ENCODE results near the gene CCDC32. TPM values are rescaled to one million over a fixed set of nuclear protein-coding genes. Genes with fewer than 3 reads are reported as not detected.
A peak's percentile ranks its signal among the peaks of the same experiment; 100 is the strongest.

CCDC32 gene
- total RNA-seq, 1 donor from 2014 or later = 28.3 TPM

- Mint-ChIP-seq H3K36me3 (ENCODE audit: unreplicated experiment) (no peaks in the 10 kb centered on the region), H3K4me1 (ENCODE audit: unreplicated experiment) (peaks cover 16% of the 10 kb centered on the region), H3K27me3 (ENCODE audit: unreplicated experiment) (peaks cover 2% of the 10 kb centered on the region), H3K27ac (ENCODE audit: unreplicated experiment) (peak within 1 kb of the TSS; percentile 100), H3K4me3 (ENCODE audit: unreplicated experiment) (peak within 1 kb of the TSS; percentile 94), H3K9me3 (ENCODE audit: unreplicated experiment) (no peaks in the 10 kb centered on the region)
- peak; percentile 97 for DNase-seq (ENCODE audit: extremely low spot score, unreplicated experiment)
- no peak for TF ChIP-seq CTCF (IDR thresholded peaks at IDR 0.05)
Measured at GRCh38 chr15:40593588-40594428, 29.0 kb upstream of the CCDC32 start, which contains the start of gene KNL1. Gene KNL1, plus strand, starts transcription at chr15:40594249. Its CDS starts 8,683 bp downstream, at chr15:40602932.

GRCh38 chr15:40593165-40593564 lies 28.3 kb upstream of the CCDC32 start:
- no peak for DNase-seq (ENCODE audit: extremely low spot score, unreplicated experiment)
- Mint-ChIP-seq H3K27ac (ENCODE audit: unreplicated experiment) (no peak overlapping the region), H3K27me3 (ENCODE audit: unreplicated experiment) (peaks cover 3% of the 10 kb centered on the region), H3K4me3 (ENCODE audit: unreplicated experiment) (no peak overlapping the region), H3K36me3 (ENCODE audit: unreplicated experiment) (no peaks in the 10 kb centered on the region), H3K9me3 (ENCODE audit: unreplicated experiment) (no peaks in the 10 kb centered on the region), H3K4me1 (ENCODE audit: unreplicated experiment) (peaks cover 16% of the 10 kb centered on the region)
- TF ChIP-seq CTCF (IDR thresholded peaks at IDR 0.05) = no peak

GRCh38 chr15:40591389-40591788 lies 26.5 kb upstream of the CCDC32 start:
- DNase-seq (ENCODE audit: extremely low spot score, unreplicated experiment) = no peak
- Mint-ChIP-seq H3K4me1 (ENCODE audit: unreplicated experiment) (peaks cover 16% of the 10 kb centered on the region), H3K36me3 (ENCODE audit: unreplicated experiment) (no peaks in the 10 kb centered on the region), H3K4me3 (ENCODE audit: unreplicated experiment) (no peak overlapping the region), H3K27me3 (ENCODE audit: unreplicated experiment) (peaks cover 3% of the 10 kb centered on the region), H3K27ac (ENCODE audit: unreplicated experiment) (no peak overlapping the region), H3K9me3 (ENCODE audit: unreplicated experiment) (no peaks in the 10 kb centered on the region)
- TF ChIP-seq CTCF (IDR thresholded peaks at IDR 0.05) = no peak

GRCh38 chr15:40590667-40591050 lies 25.8 kb upstream of the CCDC32 start:
- no peaks in the 10 kb centered on the region for H3K9me3 Mint-ChIP-seq (ENCODE audit: unreplicated experiment)
- no peak overlapping the region for H3K27ac Mint-ChIP-seq (ENCODE audit: unreplicated experiment)
- no peaks in the 10 kb centered on the region for H3K36me3 Mint-ChIP-seq (ENCODE audit: unreplicated experiment)
- no peak for TF ChIP-seq CTCF (IDR thresholded peaks at IDR 0.05)
- H3K4me1 Mint-ChIP-seq (ENCODE audit: unreplicated experiment) = peaks cover 13% of the 10 kb centered on the region
- H3K4me3 Mint-ChIP-seq (ENCODE audit: unreplicated experiment) = no peak overlapping the region
- DNase-seq (ENCODE audit: extremely low spot score, unreplicated experiment) = no peak
- peaks cover 3% of the 10 kb centered on the region for H3K27me3 Mint-ChIP-seq (ENCODE audit: unreplicated experiment)

- Mint-ChIP-seq H3K27ac (ENCODE audit: unreplicated experiment) (no peak overlapping the region), H3K9me3 (ENCODE audit: unreplicated experiment) (no peaks in the 10 kb centered on the region), H3K36me3 (ENCODE audit: unreplicated experiment) (no peaks in the 10 kb centered on the region), H3K27me3 (ENCODE audit: unreplicated experiment) (peaks cover 6% of the 10 kb centered on the region), H3K4me3 (ENCODE audit: unreplicated experiment) (no peak overlapping the region), H3K4me1 (ENCODE audit: unreplicated experiment) (no peaks in the 10 kb centered on the region)
- no peak for TF ChIP-seq CTCF (IDR thresholded peaks at IDR 0.05)
- no peak for DNase-seq (ENCODE audit: extremely low spot score, unreplicated experiment)
Measured at GRCh38 chr15:40584191-40584590, 19.3 kb upstream of the CCDC32 start.
